Esophagus muscularis mucosa (tissue), 4 donors: ENCODE results near the gene DAB1.

Source experiments
- CTCF ChIP-seq, 3 experiments: fragments of 200-600 bp in 2 of 3; fragments of 450-650 bp in 1 of 3; sonication (generic) in 2 of 3; IDR thresholded peaks; one replicate each; pipeline ENCODE4 v1.5.1; 2017 to 2019; ENCODE audit warnings: antibody characterized with exemption in 3 of 3, mild to moderate bottlenecking in 2 of 3, moderate library complexity in 1 of 3
- EP300 ChIP-seq: sonication (generic); formaldehyde crosslinking; IDR thresholded peaks from one replicate; pipeline ENCODE4 v1.6.1; 2017; ENCODE audit warnings: antibody characterized with exemption
- POLR2AphosphoS5 ChIP-seq, 2 donors: sonication (generic); formaldehyde crosslinking; IDR thresholded peaks; one replicate each; pipeline ENCODE4 v1.6.1; 2017; ENCODE audit warnings: antibody characterized with exemption in 2 of 2

- TF ChIP-seq CTCF (IDR thresholded peaks at IDR 0.05) (no peak), POLR2AphosphoS5 (IDR thresholded peaks at IDR 0.05) (no peak), EP300 (no peak)
These were observed 83.4 kb downstream of the DAB1 start for GRCh38 chr1:57340334-57341070.
